PC-9 (cell line): ENCODE measurements around the gene ATP6V0D1. TPM values are rescaled to one million over a fixed set of nuclear protein-coding genes. Genes with fewer than 3 reads are reported as not detected.
A peak's percentile ranks its signal among the peaks of the same experiment; 100 is the strongest.

Source experiments
- BruUV-seq: library from RNA; stranded (reverse); fragments of 400-500 nt; replicated peaks from 2 replicates; lab custom pipeline; 2021; lab: Mats Ljungman, UMichigan
- CTCF ChIA-PET: fragments of 300-600 bp; sonication (Branson Sonifier 250); formaldehyde crosslinking; loops from one replicate; lab custom pipeline; 2022; ENCODE audit warnings: antibody characterized with exemption; lab: Charles Lee
- POLR2A ChIA-PET: fragments of 300-600 bp; sonication (Branson Sonifier 250); formaldehyde crosslinking; loops from one replicate; lab custom pipeline; 2022; ENCODE audit warnings: antibody characterized with exemption; ENCODE audit not compliant: unreplicated experiment; lab: Charles Lee
- DNase-seq, 2 experiments: peaks; one replicate each; pipeline versions ENCODE4 v3.0.0 to v3.0.0-alpha.2; 2015 to 2022; ENCODE audit warnings: mixed read lengths in 1 of 2
- H2AFZ ChIP-seq: fragments of 200-600 bp; sonication (generic); 2 replicates; pipeline ENCODE4 v1.8.1; 2017; ENCODE audit warnings: antibody characterized with exemption
- H3F3A ChIP-seq: fragments of 200-600 bp; sonication (generic); 2 replicates; pipeline ENCODE4 v1.8.1; 2017; ENCODE audit warnings: antibody characterized with exemption, mild to moderate bottlenecking, low read depth; ENCODE audit not compliant: insufficient read depth
- H3K27ac ChIP-seq: fragments of 200-600 bp; sonication (generic); 2 replicates; pipeline ENCODE4 v1.6.1; 2016; ENCODE audit warnings: mixed run types
- H3K27me3 ChIP-seq: fragments of 200-600 bp; sonication (generic); 2 replicates; pipeline ENCODE4 v1.6.1; 2016; ENCODE audit warnings: low read depth, mixed run types; ENCODE audit not compliant: insufficient read depth
- H3K36me3 ChIP-seq: fragments of 200-600 bp; sonication (generic); 2 replicates; pipeline ENCODE4 v1.6.1; 2016; ENCODE audit warnings: low read depth, mixed run types
- H3K4me1 ChIP-seq: fragments of 200-600 bp; sonication (generic); replicated peaks from 2 replicates; pipeline ENCODE4 v1.6.1; 2016; ENCODE audit warnings: mixed run types; ENCODE audit not compliant: insufficient read depth
- H3K4me2 ChIP-seq: fragments of 200-600 bp; sonication (generic); 2 replicates; pipeline ENCODE4 v1.6.1; 2017; ENCODE audit warnings: mixed run types
- H3K4me3 ChIP-seq: fragments of 200-600 bp; sonication (generic); 2 replicates; pipeline ENCODE4 v1.6.1; 2016; ENCODE audit warnings: mixed run types
- H3K79me2 ChIP-seq: fragments of 200-600 bp; sonication (generic); 2 replicates; pipeline ENCODE4 v1.6.1; 2017; ENCODE audit warnings: low read depth, mixed run types
- H3K9me2 ChIP-seq: fragments of 200-600 bp; sonication (generic); 2 replicates; pipeline ENCODE4 v1.8.1; 2017; ENCODE audit warnings: mild to moderate bottlenecking; ENCODE audit not compliant: insufficient read depth
- H3K9me3 ChIP-seq: fragments of 200-600 bp; sonication (generic); 2 replicates; pipeline ENCODE4 v1.8.1; 2016; ENCODE audit warnings: low read depth; ENCODE audit not compliant: insufficient read depth
- H4K20me1 ChIP-seq: fragments of 200-600 bp; sonication (generic); 2 replicates; pipeline ENCODE4 v1.8.1; 2017; ENCODE audit not compliant: insufficient read depth
- EZH2 ChIP-seq: fragments of 200-600 bp; sonication (generic); IDR thresholded peaks from 2 replicates; pipeline ENCODE4 v1.8.0; 2017; ENCODE audit warnings: antibody characterized with exemption, low read depth
- intact Hi-C: fragments of 100-400 bp; cut with micrococcal nuclease; formaldehyde crosslinking; loops from one replicate; pipeline ENCODE4 v1.10.0; 2022; ENCODE audit not compliant: unreplicated experiment
- total RNA-seq: library from RNA; stranded (reverse); gene quantifications from 2 replicates; pipeline ENCODE4 v1.2.3, GENCODE V29; 2021
- TF ChIP-seq, protein P1 (sequence below): fragments of 200-600 bp; sonication (generic); conservative IDR thresholded peaks from 2 replicates; pipeline ENCODE4 v1.6.1; 2017; ENCODE audit warnings: mixed run types, antibody characterized with exemption, mild to moderate bottlenecking, moderate library complexity

Gene ATP6V0D1
- total RNA-seq, 1 experiment from 2014 or later = 61.0 TPM

DNA sequence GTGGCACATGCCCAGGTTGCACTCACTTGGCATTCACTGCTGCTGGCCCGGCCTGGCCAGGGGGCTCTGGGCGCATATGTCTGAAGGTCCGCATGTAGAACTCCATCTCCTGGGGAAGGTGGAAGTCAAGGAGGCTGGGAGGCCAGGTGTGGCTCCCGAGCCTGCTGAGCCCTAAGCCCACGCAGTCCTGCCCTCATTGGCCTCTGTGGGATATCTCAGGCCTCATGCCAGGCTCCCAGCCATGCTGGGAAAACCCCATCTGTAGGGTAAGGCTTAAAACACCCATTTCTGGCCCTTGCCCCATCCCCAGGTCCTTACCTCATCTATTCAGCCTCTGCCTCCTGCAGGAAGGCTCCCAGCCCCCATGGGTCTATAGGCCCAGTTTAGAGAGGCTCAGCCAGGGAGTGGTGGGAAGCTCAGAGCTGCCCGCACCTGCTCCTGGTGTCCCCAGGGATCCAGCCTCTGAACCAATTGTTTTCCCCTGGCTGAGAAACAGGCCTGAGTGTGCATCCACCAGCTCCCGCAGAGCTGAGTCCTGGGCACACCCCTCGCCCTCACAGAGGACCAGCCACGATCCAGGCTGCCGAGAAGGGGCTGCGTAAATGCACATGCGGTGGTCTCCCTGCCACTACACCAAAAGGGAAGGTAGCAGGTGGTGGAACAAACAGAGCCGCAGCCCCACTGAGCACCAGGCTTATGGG lies 85.3 kb downstream of the ATP6V0D1 start:
- intact Hi-C loops = loop anchor here (5.0 to 10.0 kb wide), 2 partner anchors 118 to 201 kb away; partner anchors contain the start of genes E2F4, ELMO3, EXOC3L1 and PLEKHG4

GRCh38 chr16:67395105-67395457 lies 85.9 kb downstream of the ATP6V0D1 start:
- POLR2A ChIA-PET = interaction anchor here (0.6 kb wide), 1 partner anchor 55 kb away, joined by 3 read pairs; no protein-coding TSS in a partner anchor
- no peak overlapping the region for H2AFZ ChIP-seq
- H3K4me3 ChIP-seq = no peak overlapping the region
- no peaks in the 10 kb centered on the region for H4K20me1 ChIP-seq
- no peak for DNase-seq
- H3K4me1 ChIP-seq = peaks cover 17% of the 10 kb centered on the region
- H3K9me2 ChIP-seq = no peaks in the 10 kb centered on the region
- no peaks in the 10 kb centered on the region for H3K36me3 ChIP-seq
- TF ChIP-seq EZH2 = no peak
- TF ChIP-seq, protein P1, sequence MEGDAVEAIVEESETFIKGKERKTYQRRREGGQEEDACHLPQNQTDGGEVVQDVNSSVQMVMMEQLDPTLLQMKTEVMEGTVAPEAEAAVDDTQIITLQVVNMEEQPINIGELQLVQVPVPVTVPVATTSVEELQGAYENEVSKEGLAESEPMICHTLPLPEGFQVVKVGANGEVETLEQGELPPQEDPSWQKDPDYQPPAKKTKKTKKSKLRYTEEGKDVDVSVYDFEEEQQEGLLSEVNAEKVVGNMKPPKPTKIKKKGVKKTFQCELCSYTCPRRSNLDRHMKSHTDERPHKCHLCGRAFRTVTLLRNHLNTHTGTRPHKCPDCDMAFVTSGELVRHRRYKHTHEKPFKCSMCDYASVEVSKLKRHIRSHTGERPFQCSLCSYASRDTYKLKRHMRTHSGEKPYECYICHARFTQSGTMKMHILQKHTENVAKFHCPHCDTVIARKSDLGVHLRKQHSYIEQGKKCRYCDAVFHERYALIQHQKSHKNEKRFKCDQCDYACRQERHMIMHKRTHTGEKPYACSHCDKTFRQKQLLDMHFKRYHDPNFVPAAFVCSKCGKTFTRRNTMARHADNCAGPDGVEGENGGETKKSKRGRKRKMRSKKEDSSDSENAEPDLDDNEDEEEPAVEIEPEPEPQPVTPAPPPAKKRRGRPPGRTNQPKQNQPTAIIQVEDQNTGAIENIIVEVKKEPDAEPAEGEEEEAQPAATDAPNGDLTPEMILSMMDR = no peak
- intact Hi-C loops = loop anchor here (5.0 to 10.0 kb wide), 2 partner anchors 118 to 200 kb away; partner anchors contain the start of genes E2F4, ELMO3, EXOC3L1 and PLEKHG4
- H3K27ac ChIP-seq = no peak overlapping the region
- H3F3A ChIP-seq = peaks cover 13% of the 10 kb centered on the region
- CTCF ChIA-PET = no interaction called here
- no peaks in the 10 kb centered on the region for H3K9me3 ChIP-seq
- no TSS peak for BruUV-seq
- H3K27me3 ChIP-seq = no peaks in the 10 kb centered on the region
- H3K4me2 ChIP-seq = no peak overlapping the region
- H3K79me2 ChIP-seq = no peaks in the 10 kb centered on the region

More for the DNA sequence above, 85.3 kb downstream of the ATP6V0D1 start:
- no peak for DNase-seq
- Histone ChIP-seq H2AFZ (no peak overlapping the region), H3K4me3 (no peak overlapping the region), H3K9me3 (no peaks in the 10 kb centered on the region), H3K27ac (no peak overlapping the region), H3K9me2 (no peaks in the 10 kb centered on the region), H3K27me3 (no peaks in the 10 kb centered on the region), H3K79me2 (no peaks in the 10 kb centered on the region), H3K4me2 (peak overlapping the region; percentile 54), H3F3A (peaks cover 13% of the 10 kb centered on the region), H4K20me1 (no peaks in the 10 kb centered on the region), H3K36me3 (no peaks in the 10 kb centered on the region), H3K4me1 (peaks cover 17% of the 10 kb centered on the region)
- CTCF ChIA-PET = interaction anchor here (0.6 to 1.1 kb wide), 2 partner anchors 118 to 276 kb away, joined by 4 to 6 read pairs; no protein-coding TSS in a partner anchor
- TF ChIP-seq, protein P1 = no peak
- TF ChIP-seq EZH2 = no peak
- POLR2A ChIA-PET = interaction anchor here (0.6 kb wide), 1 partner anchor 118 kb away, joined by 8 read pairs; no protein-coding TSS in a partner anchor
- TSS peak; percentile 21 for BruUV-seq

- BruUV-seq = no TSS peak
- Histone ChIP-seq H3K9me2 (no peaks in the 10 kb centered on the region), H2AFZ (no peak overlapping the region), H3K4me3 (no peak overlapping the region), H3K27ac (no peak overlapping the region), H3K9me3 (no peaks in the 10 kb centered on the region), H3F3A (peaks cover 13% of the 10 kb centered on the region), H3K4me2 (no peak overlapping the region), H3K79me2 (no peaks in the 10 kb centered on the region), H4K20me1 (no peaks in the 10 kb centered on the region), H3K36me3 (no peaks in the 10 kb centered on the region), H3K27me3 (no peaks in the 10 kb centered on the region), H3K4me1 (peaks cover 17% of the 10 kb centered on the region)
- no peak for DNase-seq
- ChIA-PET CTCF (interaction anchor here (0.7 kb wide), 1 partner anchor 20 kb away, joined by 19 read pairs; no protein-coding TSS in a partner anchor), POLR2A (interaction anchor here (0.6 kb wide), 2 partner anchors 41 to 55 kb away, joined by 3 to 8 read pairs; no protein-coding TSS in a partner anchor)
- TF ChIP-seq, protein P1 = no peak
- TF ChIP-seq EZH2 = no peak
- intact Hi-C loops = loop anchor here (5.0 to 10.0 kb wide), 2 partner anchors 117 to 200 kb away; partner anchors contain the start of genes E2F4, ELMO3, EXOC3L1 and PLEKHG4
These were observed 86.5 kb downstream of the ATP6V0D1 start for GRCh38 chr16:67394155-67395104.
